Renal pelvis (tissue), 4 donors: Measurements from ENCODE around the gene HOXA9. TPM values are rescaled to one million over a fixed set of nuclear protein-coding genes. Genes with fewer than 3 reads are reported as not detected.
A peak's percentile ranks its signal among the peaks of the same experiment; 100 is the strongest.

Source experiments
- DNase-seq: peaks from one replicate; pipeline ENCODE4 v3.0.0-alpha.2; 2013
- polyA plus RNA-seq, 3 donors: library from polyadenylated mRNA; unstranded; fragments of 120-200 nt; gene quantifications; one replicate each; pipeline ENCODE4 v1.2.1, GENCODE V29; 2013; ENCODE audit not compliant: insufficient read length in 3 of 3

Gene HOXA9
- polyA plus RNA-seq, 3 donors, result 102 to 118 (median 115) TPM

- no peak for DNase-seq
Observed at GRCh38 chr7:27116962-27117886, 48.1 kb downstream of the HOXA9 start.

DNA sequence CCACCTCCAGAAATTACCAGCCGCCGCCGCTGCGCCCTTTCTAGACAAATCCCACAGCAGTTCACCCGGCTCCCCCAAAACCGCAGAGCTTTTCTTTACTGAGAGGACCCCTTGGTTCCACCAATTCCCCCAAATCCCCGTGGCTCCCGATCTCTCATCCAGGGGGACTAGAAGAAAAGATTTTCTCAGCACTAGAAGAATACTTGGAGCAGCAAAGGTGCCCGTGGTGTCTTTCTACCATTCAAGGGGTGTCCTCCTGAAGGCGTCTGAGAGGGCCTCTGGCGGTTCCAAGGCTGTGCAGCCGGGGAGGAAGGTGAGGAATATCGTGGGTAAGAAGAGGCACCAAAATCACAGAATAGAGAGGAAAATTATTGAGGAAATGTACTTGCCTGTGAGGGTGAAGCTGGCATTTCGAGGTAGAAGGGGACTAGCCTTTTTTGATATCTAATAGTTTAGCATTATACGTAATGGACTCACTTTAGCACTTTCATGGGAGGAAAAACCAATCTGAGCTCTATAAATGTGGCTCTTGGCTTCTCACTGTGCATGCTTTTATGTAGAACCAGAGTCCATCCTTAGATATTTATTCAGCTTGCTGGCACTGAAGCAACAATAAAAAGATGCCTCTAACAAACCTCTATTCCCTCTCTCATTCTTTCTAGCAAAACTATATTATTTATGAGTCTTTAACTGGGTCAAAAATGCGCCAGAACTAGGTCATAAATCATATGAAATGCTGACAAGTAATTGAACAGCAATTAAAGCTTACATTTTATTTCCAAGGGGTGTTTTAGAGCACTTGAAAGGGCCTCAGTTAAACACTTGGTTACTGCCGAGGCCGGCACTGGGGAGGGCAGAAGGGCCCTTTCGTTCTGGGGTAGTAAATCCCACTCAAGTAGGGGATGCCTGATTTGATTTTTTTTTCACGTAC, 49.0 kb downstream of the HOXA9 start:
- no peak for DNase-seq

DNA sequence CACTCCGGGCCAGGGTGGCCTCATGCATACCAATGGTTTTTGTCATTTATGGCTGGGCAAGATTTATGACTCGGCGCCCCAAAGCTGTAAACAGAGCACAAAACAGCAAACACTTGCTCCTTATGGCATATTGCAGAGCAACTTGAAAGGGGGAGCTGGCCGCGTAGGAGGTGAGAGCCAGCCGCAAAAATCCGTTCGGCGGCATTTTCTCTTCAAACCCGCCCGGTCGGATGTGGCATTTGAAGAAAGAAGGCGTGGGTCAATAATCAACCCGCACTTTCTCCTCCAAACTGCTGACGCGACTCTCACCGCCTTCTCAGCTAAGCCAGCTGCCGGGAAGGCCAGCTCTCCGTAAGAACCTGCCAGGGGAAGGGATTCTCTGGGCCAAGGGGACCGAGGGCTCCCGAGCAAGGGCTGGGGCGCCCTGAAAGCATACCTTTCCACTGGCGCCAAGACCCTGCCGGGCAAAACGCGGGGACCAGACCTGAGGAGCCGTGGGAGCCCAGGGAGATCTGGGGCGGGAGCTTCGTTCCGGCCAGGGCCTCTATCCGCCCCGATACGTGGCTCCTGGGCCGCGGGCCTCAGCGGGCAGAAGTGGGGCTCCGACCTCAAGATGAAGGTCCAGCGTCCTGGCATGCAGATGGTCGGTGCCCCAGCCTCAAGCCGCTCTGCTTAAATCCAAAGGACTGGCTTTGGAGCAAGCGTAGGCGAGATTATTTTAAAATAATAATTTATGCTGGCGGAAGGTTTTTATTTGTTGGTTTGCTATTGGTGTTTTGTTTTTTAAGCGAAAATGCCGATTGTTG, 49.9 kb downstream of the HOXA9 start:
- peak; percentile 94 for DNase-seq

DNA sequence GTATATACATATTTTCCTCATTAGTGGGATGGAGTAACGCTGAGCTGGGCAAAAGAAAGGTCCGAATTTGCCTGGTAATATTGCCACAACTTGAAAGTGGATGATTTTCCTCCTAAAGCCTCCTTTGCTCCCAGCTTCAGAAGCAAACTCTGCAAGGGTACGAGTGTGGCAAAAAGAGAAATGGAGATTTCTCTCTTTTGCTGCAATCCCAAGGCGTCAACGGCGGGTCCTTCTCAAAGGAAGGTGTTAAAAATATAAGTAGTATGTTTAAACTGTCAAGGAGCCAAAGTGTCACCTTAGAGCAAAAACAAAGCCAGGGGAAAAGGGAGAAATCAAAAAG, 50.5 kb downstream of the HOXA9 start:
- DNase-seq, result no peak

GRCh38 chr7:27113991-27114769, 51.2 kb downstream of the HOXA9 start:
- no peak for DNase-seq

- peak; percentile 95 for DNase-seq
Observed at GRCh38 chr7:27112955-27113949, 52.1 kb downstream of the HOXA9 start.

Other genes starting within 250 kb of the HOXA9 start
- 1 to 10 TPM; 2.2 to 2.6 (median 2.6) TPM for gene HOXA1, start 69.5 kb downstream of the HOXA9 start, polyA plus RNA-seq
- 10 to 100 TPM in 2 of 3 donors, 1 to 10 TPM in 1; 9.5 to 11.8 (median 11.0) TPM for gene HOXA2, start 62.9 kb downstream of the HOXA9 start, polyA plus RNA-seq
- gene HOXA4, start 34.8 kb downstream of the HOXA9 start, polyA plus RNA-seq, result 10 to 100 TPM; 19.5 to 25.0 (median 21.4) TPM
- 10 to 100 TPM; 63.4 to 76.9 (median 64.7) TPM for gene HOXA5, start 21.9 kb downstream of the HOXA9 start, polyA plus RNA-seq
- gene HOXA6, start 17.8 kb downstream of the HOXA9 start, polyA plus RNA-seq, result 10 to 100 TPM; 33.3 to 45.1 (median 34.8) TPM
- gene HOXA3, start 13.0 kb downstream of the HOXA9 start, polyA plus RNA-seq, result 10 to 100 TPM; 39.5 to 49.3 (median 48.7) TPM
- gene HOXA7, start 8.9 kb downstream of the HOXA9 start, polyA plus RNA-seq, result 10 to 100 TPM; 28.1 to 31.7 (median 28.6) TPM
- 100 to 1,000 TPM; 137 to 148 (median 148) TPM for gene HOXA10, start 8.8 kb upstream of the HOXA9 start, polyA plus RNA-seq
- 10 to 100 TPM; 30.6 to 39.2 (median 37.7) TPM for gene HOXA11, start 19.7 kb upstream of the HOXA9 start, polyA plus RNA-seq
- gene HOXA13, start 34.6 kb upstream of the HOXA9 start, polyA plus RNA-seq, result under 1 TPM in 1 of 3 donors, not detected in 2; 0.03 TPM
- gene EVX1, start 77.3 kb upstream of the HOXA9 start, polyA plus RNA-seq, result under 1 TPM in 2 of 3 donors, not detected in 1; 0.11 to 0.12 TPM